Right renal pelvis (tissue), 4 donors: ENCODE results near the gene UMAD1. TPM values are rescaled to one million over a fixed set of nuclear protein-coding genes. Genes with fewer than 3 reads are reported as not detected.

Source experiments
- DNase-seq, 4 donors: peaks; one replicate each; pipeline ENCODE4 v3.0.0-alpha.2; 2013; ENCODE audit warnings: low read depth in 4 of 4, low spot score in 3 of 4, missing footprints in 1 of 4
- polyA plus RNA-seq, 4 donors: library from polyadenylated mRNA; unstranded; fragments of 120-200 nt; gene quantifications; one replicate each; pipeline ENCODE4 v1.2.1, GENCODE V29; 2013; ENCODE audit not compliant: insufficient read length in 4 of 4

Gene UMAD1
- polyA plus RNA-seq, 4 donors, result 20.3 to 24.9 (median 22.5) TPM

DNA sequence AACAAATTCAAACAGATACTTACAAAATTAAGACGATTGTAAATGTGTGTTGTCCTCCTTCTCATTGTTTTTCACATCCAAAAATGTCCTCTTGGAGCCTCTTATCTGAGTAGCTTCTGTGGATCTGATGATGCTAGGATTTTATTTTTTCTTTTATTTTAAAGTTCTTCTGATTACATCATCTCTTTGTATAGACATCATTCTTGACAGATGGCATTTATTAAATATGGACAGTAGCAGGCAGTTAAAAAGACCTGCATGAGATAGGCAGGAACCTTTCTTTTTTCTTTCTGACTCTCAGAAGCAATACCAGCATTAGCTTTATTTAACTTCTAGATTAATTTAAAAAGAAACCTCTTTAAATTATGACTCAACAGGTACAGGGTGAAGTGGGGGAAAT lies 77.9 kb downstream of the UMAD1 start, which contains the start of gene RPA3:
TSS of gene RPA3 (minus strand) at position 116 of the 400 bp plus-strand sequence. CDS start 78,189 bp downstream, outside the sequence.
- no peak for DNase-seq

DNA sequence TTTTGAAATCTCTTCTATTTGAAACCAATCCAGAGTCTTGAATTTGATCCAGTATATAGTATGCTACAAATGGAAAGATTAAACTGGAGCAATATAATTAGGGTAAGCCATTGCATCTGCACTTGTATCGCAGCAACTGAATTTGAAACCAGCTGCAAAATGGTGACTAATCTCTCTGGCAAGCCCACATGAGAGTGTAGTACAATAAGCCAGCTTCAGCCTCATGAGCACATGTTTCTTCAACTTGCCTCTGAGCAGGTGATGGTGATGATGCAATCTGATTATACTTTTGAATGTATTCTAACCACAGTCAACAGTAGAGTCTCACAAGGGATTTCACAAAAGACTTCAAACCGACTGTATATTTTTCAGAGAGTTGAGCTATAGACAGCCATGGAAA lies 78.7 kb downstream of the UMAD1 start:
- DNase-seq, result no peak

DNA sequence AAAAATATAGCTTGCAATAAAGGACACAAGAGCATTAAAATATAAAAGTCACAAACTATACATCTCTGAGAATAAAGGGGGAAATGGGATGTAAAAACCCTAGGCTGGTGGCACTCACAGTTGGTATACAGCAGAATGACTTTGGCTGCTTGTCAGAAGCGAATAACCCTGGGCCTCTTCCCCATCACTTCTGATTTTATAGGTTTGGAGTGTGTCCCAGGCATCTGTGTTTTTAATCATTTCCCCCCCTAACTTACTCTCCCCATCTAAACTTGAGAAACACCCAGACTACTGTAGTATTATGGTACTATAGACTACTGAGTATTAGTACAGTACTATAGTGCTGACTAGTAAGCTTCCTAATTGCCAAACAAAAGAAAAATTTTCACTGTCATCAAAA lies 79.6 kb downstream of the UMAD1 start:
- no peak for DNase-seq

DNA sequence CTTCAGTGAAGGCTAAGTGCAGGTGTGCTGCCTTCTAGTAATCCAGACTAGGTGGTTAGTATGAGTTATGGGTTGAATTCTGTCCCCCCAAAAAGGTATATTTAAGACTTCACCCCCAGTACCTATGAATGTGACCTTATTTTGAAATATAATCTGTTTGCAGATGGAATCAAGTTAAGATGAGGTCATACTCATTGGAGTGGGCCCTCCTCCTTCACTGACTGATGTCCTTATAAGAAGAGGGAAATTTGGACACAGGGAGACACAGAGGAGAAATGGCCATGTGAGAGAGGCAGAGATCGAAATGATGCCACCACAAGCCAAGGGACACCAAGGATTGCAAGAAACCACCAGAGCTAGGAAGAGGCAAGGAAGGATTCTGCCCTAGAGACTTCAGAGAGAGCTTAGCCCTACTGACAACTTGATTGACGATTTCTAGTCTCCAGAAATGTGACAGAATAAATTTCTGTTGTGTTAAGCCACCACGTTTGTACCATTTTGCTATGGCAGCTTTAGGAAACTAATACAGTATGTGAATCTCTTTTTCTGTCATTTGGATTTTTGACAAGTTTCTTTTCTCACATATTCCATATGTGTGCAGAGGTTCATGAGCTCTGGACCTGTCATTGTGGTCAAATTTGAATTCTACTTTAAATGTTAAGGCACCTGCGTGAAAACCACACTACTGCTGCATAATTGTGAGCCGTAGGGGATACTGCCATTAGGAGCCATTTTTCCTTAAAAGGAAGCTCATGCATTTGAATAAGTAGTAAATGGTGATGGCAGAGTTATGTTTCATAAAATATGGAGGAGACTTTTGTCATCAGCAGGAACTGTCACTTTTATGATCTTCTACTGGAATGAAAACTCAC lies 80.4 kb downstream of the UMAD1 start:
- DNase-seq, result no peak

DNA sequence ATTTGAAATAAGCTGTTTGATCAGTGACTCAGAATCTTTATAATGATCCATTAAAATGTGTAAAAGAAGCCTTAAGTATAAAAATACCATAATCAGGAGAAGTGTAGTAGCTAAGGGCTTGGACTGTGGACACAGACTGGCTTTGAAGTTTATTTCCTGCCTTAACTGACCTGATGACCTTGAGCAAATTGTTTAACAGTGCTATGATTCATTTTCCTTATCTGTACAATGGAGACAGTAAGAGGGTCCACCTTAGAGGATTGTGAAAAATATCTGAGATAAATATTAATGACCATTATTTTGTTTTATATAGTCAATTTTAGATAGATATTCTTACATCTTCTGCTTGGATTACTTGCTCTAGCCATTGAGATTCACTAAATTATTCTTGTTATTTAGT lies 91.2 kb downstream of the UMAD1 start:
- DNase-seq, result no peak

DNA sequence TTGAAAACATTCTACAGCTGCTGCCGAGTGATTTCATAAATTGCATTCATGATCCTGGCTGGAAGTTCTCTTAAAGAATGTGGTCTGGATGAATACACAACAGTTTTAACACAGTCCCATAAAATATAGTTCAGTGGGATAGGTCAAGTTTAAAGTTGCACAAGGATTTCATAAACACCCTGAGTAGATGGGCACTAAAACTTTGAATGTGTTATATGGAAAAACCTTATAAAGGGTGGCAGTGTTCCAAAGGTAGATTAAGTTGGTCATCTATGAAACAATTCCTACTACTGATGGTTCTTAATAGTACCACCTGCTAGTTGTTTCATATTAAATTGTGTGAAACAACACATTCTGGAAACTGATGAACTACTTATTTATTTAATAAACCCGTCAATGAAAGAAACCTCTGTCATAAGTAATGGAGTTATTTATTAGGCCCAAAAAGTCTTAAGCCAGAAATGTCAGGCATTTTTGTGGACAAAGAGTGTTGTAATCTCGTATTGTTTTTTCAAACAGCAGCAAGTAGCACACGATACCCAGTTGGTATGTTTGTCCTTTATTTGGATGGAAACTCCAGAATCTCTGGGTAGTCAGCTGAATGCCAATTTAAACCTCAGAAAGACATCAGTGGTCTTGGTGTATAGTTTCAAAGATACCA lies 92.2 kb downstream of the UMAD1 start:
- no peak for DNase-seq

DNA sequence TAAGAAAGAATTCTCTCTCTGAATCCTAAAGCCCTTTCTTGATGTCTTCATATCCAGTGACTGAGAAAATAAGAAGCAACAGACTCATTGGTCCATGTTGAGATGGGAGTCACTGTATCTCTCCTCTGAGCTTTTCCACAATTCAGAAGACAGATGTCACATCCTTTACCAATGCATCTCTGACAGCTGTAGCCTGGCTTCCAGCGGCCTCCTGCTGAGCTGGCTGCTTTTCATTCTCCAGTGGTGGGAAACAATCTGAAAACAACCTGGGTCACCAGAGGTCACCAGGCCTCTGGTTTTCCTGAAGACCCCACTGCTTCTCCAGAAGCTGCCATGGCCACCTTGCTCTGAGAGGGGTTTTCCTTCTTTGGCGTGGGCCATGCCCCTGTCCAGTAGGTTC lies 96.1 kb downstream of the UMAD1 start:
- no peak for DNase-seq

DNA sequence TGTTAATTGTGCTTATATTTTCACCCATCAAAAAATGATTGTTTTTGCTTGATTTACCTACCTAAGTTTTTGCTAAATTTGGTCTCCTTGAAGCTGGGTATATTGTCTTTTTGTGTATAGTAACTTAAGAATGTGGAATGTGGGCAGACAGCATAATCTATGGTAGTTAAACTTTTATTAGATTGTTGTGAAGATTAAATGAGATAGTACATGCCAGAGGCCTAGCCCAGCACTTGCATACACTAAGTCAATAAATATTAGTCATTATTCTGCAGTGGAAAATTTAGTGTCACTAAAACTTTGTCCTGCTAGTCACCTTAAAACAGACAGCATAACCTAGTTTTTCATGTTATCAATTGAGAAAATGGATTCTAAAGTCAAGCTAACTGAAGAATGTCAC lies 97.1 kb downstream of the UMAD1 start:
- no peak for DNase-seq

DNA sequence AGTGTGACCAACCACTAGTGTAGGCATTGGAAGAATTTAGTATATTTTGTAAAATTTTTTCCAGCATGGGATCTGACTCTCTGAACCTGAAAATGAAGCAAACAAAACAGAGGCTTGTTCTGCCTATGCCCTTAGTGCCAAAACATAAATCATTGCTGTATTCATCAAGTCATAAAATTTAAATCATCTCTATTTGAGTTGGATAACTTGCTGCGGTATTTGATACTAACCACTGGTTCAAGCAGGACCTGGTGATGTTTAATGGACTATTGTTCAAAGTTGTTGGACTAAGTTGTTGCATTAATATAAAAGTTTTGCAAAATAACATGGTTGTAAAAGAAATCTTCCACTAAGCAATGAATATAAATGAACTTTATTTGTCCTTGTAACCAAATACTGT lies 97.6 kb downstream of the UMAD1 start:
- DNase-seq, result no peak

DNA sequence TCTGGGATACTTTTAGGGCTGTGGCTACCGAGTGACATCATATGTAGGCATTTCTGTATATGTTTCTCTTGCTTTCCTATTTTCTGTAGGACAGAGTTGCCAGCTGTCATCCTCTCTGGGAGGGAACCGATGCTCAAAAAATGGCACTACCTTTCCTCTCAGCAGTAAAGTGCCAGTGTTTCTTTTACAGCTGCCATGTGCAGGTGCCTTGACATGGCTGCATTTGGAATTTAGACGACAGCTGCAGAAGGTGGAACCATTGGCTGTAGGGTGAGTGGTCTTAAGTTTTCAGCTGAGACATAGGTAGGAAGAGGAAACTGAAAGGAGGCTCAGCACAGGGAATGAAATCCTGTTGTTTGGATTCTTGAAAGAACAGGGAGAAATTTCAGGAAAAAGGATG lies 98.1 kb downstream of the UMAD1 start:
- DNase-seq, result no peak

DNA sequence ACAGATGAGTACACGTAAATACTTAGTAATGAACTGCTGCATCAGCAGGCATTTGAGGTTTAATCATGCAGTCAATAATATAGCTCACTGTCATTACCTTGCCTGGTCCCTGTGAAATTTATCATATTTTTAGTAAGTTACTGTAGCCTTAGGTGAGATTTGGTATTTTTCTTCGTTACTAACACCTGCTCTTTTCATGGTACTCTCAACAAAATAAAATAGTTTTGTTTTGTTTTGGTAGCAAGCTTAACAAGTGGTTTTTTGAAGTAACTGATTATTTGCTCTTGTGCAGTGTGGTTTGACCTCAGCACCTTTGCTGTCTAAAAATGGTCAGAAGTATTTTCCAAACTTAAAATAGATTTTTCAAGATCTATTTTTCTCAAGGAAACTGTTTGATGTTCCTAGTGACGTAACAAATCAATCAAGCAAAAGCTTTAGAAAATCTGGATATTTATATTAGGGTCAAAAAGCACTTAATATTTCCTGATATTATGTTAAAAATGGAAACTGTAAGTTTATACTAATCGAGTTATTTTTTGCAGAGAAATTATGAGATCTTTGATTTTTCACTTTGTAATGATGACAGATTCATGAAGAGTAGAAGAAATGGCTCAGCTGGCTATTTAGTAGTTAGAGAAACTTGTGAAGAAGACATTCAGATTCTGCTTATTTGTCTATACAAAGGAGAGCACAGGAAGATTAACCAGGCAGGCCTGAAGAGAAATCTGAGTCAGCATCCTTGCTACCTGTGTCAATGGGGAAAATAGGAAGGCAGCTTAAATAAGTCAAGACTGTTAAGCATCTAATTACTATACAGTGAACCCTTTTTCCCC lies 98.9 kb downstream of the UMAD1 start:
- no peak for DNase-seq

DNA sequence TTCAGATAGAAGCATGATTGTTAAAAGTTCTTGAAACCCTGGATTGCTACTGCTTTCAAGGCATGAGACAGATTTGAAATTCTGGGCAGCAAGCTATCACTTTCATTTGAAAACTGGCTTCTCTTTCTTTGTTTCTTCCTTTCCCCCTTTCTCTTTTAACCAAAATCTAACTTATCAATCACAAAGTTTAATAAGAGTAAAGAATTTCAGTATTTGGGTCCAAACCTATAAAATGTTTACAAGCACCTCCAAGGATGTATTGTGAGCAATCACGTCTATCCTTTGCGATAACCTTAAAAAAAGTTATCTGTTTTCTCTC lies 99.4 kb downstream of the UMAD1 start:
- DNase-seq, result no peak

DNA sequence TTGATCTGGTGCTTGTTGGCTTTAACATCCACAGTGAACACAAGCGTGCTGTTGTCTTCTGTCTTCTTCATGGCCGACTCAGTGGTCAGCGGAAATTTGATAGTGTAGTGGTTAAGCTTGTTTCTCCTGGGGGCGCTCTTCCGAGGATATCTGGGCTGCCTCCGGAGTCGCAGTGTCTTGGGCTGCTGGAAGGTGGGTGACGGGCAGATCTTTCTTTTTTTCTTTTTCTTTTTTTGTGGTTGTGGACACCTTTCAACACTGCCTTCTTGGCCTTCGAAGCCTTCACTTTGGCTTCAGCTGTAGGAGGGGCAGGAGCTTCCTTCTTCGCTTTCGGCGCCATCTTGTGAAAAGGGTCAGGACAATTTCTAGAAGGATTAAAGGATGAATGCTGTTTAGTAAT lies 101.7 kb downstream of the UMAD1 start:
- DNase-seq, result no peak

DNA sequence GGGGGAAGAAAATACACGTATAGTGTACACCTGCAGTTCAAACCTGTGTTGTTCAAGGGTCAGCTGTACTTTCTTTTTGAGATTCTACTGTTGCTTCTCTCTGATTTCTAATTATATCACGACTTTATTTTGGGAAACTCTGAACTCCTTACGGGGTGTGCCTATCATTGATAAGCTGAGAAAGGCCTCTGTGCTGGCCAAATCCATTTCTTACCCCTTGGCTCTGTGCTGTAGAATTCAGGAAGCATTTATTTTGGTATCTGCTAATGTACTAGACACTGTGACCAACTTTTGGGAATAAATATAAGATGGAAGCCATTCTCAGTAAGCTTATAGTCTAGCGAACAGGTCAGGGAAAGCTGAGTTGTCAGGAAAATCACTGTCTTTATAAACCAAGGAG lies 104.7 kb downstream of the UMAD1 start:
- DNase-seq, result no peak

DNA sequence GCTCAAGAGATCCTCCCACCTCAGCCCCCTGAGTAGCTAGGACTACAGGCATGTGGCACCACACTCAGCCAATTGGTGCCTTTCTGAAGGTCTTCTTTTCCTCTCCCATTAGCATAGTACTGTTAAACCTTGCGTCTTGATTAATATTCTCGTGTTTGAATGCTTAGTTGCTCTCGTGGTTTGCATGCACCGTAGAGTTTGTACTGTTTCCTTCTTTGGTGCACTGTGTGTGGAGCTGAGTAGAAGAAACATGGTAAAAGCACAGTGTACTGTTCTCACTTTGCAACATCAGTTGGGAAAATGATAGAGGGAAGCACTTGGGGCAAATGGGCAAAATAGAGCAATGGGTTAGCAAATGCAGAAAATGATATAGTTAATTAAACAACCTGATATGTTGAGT lies 105.4 kb downstream of the UMAD1 start:
- DNase-seq, result no peak

DNA sequence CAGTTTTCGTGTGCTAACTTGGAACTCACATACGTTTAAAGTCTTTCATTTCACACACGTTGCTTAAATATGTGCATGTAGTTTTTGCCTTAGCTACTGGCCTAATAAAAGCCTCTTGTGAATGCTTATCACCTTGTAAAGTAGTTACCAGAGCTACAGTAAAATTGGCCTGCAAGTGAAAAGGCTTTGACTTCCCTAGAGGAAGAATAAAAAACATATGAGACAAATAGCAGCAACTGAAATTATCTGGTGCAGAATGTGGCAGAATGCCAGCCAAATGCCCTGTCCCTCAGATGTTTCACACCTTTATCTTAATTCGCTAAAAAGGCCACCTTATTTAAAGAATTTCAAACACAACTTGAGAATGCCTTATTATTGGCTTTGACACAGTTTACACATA lies 105.9 kb downstream of the UMAD1 start:
- DNase-seq, result no peak

DNA sequence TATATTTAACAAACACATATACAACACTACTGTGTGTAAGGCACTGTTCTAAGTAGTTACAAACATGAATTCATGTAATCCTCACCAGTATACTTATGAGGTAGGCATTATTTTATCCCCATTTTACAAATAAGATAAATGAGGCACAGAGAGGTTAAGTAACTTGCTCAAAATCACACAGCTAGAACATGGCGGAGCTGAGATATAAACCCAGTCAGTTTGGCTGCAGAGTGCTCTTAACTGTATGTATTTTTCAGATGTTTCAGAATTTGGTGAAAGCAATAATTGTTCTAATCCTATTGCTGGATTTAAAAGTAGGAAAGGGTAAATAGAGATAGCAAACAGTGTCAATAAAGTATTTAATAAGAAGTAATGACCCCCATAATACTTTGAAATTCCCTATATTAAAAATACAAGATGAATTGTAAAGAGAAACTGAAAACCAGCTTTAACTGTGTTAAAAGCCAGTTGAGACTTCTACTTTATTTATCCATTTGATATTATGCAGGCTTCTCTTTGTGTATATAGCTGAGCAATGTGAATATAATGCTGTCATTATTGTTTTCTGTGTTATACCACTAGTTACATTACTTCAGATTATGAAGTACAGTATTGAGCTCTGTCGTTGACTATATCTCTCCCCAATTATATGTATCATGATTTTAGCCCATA lies 110.2 kb downstream of the UMAD1 start:
- DNase-seq, result no peak

DNA sequence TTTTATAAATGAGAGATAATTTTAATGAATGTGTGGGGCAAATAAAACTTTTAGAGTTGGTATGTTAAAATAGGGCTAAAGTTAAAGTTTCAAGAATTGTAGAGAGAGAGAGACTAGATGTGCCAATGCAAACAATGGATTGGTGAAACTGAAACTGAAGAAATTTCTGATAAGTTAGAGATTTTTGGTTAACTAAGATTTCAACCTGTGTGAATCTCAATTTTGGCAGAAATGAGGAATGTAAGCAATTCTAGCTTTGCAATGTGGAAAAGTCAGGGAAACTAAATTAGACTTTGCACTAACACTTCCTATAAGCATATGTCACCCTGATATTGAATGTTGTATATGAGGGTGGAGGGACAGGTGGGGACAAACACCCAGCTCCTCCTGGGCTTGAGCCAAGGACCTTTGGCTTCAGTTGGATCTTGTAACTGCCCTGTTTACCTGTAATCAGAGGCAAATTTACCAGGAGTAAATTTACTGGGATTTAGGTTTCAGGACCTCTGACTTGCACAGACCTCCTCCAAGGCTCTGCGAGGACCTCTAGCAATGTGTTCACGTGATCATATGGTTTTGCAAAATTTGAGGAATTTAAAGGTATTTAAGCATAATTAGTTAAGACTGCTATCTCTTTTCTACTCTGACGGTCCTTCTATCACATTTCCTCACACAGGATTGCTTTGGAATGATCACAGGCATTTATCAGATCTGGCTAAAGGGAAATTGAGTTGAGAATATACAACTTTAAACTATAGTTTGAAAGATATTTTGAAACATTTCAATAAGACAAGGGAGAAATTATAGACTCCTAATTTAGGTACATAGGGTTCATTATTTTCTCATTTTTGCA lies 110.9 kb downstream of the UMAD1 start:
- DNase-seq, result no peak

DNA sequence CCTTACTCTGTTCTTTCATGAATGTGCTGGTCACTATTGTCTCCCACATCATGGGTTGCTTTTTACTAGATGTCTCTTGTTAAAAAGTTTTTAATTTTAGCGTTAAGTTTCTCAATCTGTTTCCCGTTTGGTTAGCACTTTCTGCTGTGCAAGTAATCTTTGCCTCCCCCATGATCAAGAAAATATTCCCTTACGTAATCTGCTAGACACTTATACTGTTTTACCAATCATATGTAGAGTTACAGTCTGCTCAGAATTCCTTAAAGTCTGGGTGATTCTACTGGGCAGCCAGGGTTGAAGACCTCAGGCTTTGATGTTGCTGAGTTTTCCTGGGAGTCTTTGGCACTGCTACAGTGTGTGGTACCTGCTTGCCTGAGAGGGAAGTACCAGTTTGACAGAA lies 116.0 kb downstream of the UMAD1 start:
- no peak for DNase-seq

DNA sequence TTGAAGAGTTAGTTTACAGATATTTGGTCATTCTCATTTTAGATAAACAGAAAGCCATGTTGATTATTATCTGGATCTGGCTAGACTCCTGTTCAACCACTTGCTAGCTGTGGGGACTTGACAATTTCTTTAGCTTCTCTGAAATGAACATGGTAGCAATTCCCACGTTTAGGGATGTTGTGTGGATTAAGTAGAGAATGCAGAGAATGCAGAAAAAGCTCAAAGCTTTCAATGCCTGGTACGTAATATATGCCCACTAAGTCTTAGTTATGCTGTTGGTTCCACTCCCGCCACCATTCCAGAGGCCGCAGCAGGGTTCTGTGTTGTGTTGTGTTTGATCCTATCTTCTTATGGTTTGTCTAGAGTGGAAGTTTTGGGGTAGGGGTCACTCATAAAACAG lies 117.0 kb downstream of the UMAD1 start:
- DNase-seq, result no peak
